Testis (tissue), 3 donors: Measurements from ENCODE around the gene HDGFL2. TPM values are rescaled to one million over a fixed set of nuclear protein-coding genes. Genes with fewer than 3 reads are reported as not detected.

Experiments
- DNase-seq: peaks from one replicate; pipeline ENCODE4 v3.0.0-alpha.2; 2019
- H3K27ac ChIP-seq, 2 donors: fragments of 200-600 bp; sonication (generic); one replicate each; pipeline ENCODE4 v1.5.1; 2019
- H3K27me3 ChIP-seq: fragments of 200-600 bp; sonication (generic); one replicate; pipeline ENCODE4 v1.5.1; 2019
- H3K36me3 ChIP-seq: fragments of 200-600 bp; sonication (generic); one replicate; pipeline ENCODE4 v1.5.1; 2017; ENCODE audit warnings: low read depth; ENCODE audit errors: missing control alignments
- H3K4me1 ChIP-seq: fragments of 200-600 bp; sonication (generic); one replicate; pipeline ENCODE4 v1.5.1; 2019
- H3K4me3 ChIP-seq, 2 donors: fragments of 200-600 bp; sonication (generic); one replicate each; pipeline ENCODE4 v1.5.1; 2017 to 2019
- H3K9me3 ChIP-seq: fragments of 200-600 bp; sonication (generic); one replicate; pipeline ENCODE4 v1.5.1; 2017
- CTCF ChIP-seq, 3 experiments: fragments of 450-650 bp in 2 of 3; fragments of 200-600 bp in 1 of 3; sonication (generic) in 1 of 3; IDR thresholded peaks; one replicate each; pipeline ENCODE4 v1.5.1; 2016 to 2019; ENCODE audit warnings: antibody characterized with exemption in 3 of 3, mild to moderate bottlenecking in 2 of 3, moderate library complexity in 1 of 3
- POLR2A ChIP-seq: fragments of 450-650 bp; IDR thresholded peaks from one replicate; pipeline ENCODE4 v1.6.1; 2017; ENCODE audit warnings: antibody characterized with exemption, mild to moderate bottlenecking, moderate library complexity
- WGBS, 2 donors: methylation state at CpG; one replicate each; pipeline ENCODE4 v1.1.5; 2018; 5-methylcytosine and 5-hydroxymethylcytosine counted together
- intact Hi-C: fragments of 100-400 bp; cut with DNase I; formaldehyde crosslinking; loops from one replicate; pipeline ENCODE4 v1.15.1; 2023; ENCODE audit warnings: low total_unique reads
- polyA plus RNA-seq: library from polyadenylated mRNA; stranded (reverse); fragments of 350-450 nt; fragmentation: Illumina TruSeq; extraction: RNeasy Lipid Tissue Mini Kit (QIAGEN cat#74804); gene quantifications from one replicate; pipeline ENCODE4 v1.2.3, GENCODE V29; 2014; ENCODE audit warnings: low read depth, low replicate concordance; ENCODE audit not compliant: insufficient read depth
- total RNA-seq, 2 donors: library from RNA; depleted of rRNA; stranded (reverse); fragments of >200 nt; gene quantifications; one replicate each; pipeline ENCODE4 v1.2.3, GENCODE V29; 2016

The HDGFL2 gene
- total and polyA plus RNA-seq, 3 donors from 2014 or later = 81.4 to 141 (median 95.8) TPM

- WGBS, 2 donors = 53 to 75% methylated on average over 46 to 50 of the region's 77 CpGs
- peak overlapping the region in 1 of 2 donors; percentile 29 for H3K4me3 ChIP-seq
- intact Hi-C loops = no loop called here
These were observed 71.1 kb downstream of the HDGFL2 start for GRCh38 chr19:4542896-4543841.

DNA sequence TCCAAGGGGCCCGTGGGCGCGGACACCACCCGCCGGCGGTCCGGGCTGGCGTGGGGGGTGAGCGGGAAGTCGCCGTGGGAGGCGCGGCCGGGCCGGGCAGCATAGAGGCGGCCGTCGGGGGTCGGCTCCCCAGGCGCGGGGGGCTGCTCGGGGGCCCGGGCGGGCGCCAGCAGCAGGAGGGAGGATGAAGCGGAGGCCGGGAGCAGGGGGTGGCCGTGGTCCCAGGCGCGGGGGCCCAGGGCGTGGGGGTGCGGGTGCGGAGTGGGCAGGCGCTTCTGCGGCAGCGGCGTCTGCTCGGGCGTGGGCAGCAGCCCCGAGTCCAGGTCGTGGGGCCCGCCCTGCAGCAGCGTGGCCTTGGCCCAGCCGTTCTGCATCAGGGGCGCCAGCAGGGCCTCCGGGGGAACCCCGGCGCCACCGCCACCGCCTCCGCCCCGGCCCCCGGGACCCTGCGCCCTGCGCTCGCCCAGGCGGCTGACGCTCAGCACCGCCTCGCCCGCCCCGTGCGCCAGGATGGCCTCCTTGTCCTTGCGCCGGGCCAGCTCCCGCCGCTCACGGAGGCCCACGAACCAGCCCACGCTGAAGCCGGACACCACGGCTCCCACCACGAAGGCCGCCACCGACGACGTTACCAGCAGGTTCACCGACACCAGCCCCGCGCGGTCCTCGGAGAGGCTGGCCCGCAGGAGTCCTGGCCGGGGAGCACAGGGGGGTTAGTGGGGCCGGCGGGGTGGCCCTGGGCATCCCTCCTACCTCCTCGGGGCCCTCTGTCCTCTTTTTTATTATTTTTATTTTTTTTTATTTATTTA, 71.9 kb downstream of the HDGFL2 start:
- intact Hi-C loops = no loop called here
- H3K36me3 ChIP-seq = no peaks in the 10 kb centered on the region
- H3K9me3 ChIP-seq = no peaks in the 10 kb centered on the region
- H3K27me3 ChIP-seq = no peaks in the 10 kb centered on the region
- no peak for DNase-seq
- H3K27ac ChIP-seq = no peak overlapping the region
- TF ChIP-seq CTCF (IDR thresholded peaks at IDR 0.05) = no peak
- no peak for TF ChIP-seq POLR2A
- 51 to 80% methylated on average over 34 to 87 of the region's 87 CpGs for WGBS, 2 donors
- no peak overlapping the region for H3K4me3 ChIP-seq
- H3K4me1 ChIP-seq = no peaks in the 10 kb centered on the region

More at GRCh38 chr19:4542896-4543841, 71.1 kb downstream of the HDGFL2 start:
- Histone ChIP-seq H3K36me3 (no peaks in the 10 kb centered on the region), H3K9me3 (no peaks in the 10 kb centered on the region), H3K27ac (no peak overlapping the region), H3K4me1 (no peaks in the 10 kb centered on the region), H3K27me3 (no peaks in the 10 kb centered on the region)
- TF ChIP-seq CTCF (IDR thresholded peaks at IDR 0.05) (no peak), POLR2A (no peak)
- DNase-seq = no peak

DNA sequence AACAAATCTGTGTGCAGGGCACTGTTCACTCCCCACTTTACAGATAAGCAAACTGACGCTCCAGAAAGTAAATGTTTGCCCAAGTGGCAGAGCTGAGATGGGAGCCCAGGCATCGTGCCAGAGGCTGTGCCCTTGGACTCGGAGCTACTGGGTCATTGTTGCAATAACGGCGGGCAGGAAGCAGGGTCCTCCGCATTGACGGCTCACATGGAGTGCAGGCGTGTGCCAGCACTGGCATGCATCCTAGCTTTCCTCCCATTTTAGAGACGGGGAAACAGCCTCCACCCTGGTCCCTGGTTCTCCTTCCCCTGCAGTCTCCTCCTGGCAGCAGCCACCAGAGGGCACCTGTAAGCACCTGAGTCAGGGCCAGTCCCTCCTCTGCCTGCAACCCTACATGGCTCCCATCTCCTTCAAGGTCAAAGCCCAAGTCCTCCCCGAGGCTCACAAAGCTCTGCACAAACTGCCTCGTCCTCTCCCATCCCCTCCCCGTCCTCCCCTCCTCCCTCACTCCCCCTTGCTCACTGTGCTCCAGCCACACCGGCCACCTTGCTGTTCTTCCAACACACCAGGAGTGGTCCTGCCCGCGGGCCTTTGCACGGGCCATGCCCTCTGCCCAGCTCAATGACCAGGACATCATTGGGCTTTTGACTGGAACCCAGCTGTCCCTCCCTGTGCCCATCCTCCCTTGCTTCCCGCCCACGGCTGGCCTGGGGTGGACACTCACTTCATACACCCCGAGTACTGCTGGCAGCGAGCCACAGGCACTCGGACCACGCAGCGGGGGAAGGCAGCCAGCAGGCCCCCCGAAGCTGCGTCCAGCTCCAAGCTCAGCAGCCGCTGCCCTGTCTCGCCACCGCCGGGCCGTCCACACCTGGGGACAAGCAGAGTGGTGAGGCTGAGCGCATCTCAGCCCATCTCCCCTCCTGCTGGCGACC, 75.5 kb downstream of the HDGFL2 start:
- no peaks in the 10 kb centered on the region for H3K36me3 ChIP-seq
- WGBS, 2 donors = 58 to 59% methylated on average over 20 to 31 of the region's 32 CpGs
- H3K9me3 ChIP-seq = no peaks in the 10 kb centered on the region
- no peaks in the 10 kb centered on the region for H3K27me3 ChIP-seq
- no peak overlapping the region for H3K27ac ChIP-seq
- peak; percentile 43 for DNase-seq
- no peak overlapping the region for H3K4me3 ChIP-seq
- TF ChIP-seq CTCF (IDR thresholded peaks at IDR 0.05) = no peak
- TF ChIP-seq POLR2A = no peak
- no peaks in the 10 kb centered on the region for H3K4me1 ChIP-seq
- intact Hi-C loops = no loop called here

DNA sequence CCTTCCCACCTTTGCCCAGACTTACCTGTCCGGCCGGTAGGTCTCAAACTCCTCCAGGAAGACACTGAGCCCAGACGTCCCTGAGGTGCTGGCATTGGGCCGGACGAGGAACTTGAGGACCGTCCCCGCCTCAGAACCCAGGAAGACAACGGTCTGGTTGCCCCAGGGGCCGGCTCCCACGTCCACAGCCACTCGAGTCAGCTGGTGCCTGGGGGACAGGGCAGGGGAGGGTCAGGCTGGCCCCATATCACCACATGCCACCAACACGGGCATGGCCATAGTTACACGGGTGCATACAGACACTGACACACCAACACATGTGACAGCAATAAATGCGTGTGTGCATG, 76.1 kb downstream of the HDGFL2 start:
- Histone ChIP-seq H3K27ac (no peak overlapping the region), H3K9me3 (no peaks in the 10 kb centered on the region), H3K4me1 (no peaks in the 10 kb centered on the region), H3K27me3 (no peaks in the 10 kb centered on the region), H3K4me3 (no peak overlapping the region), H3K36me3 (no peaks in the 10 kb centered on the region)
- intact Hi-C loops = no loop called here
- WGBS, 2 donors = 79 to 83% methylated on average over 1 to 14 of the region's 14 CpGs
- TF ChIP-seq CTCF (IDR thresholded peaks at IDR 0.05) = no peak
- no peak for TF ChIP-seq POLR2A
- no peak for DNase-seq
